Hematopoietic multipotent progenitor cell treated with erythropoietin and hydrocortisone succinate and interleukin-3 and kit ligand, for 4 days (in vitro differentiated cells): ENCODE measurements around the gene FHL1.
A peak's percentile ranks its signal among the peaks of the same experiment; 100 is the strongest.
"Not testable (repeated sequence)": the region's sequence is repeated elsewhere in the genome, so short reads cannot be mapped to it uniquely, and the experiment has no call there.

ENCODE experiments used
- DNase-seq: peaks from one replicate; pipeline ENCODE4 v3.0.0-alpha.2; 2015

Gene FHL1

GRCh38 chrX:136147976-136148375 lies 643 bp downstream of the FHL1 start:
- no peak for DNase-seq

GRCh38 chrX:136148391-136148790 lies 1.1 kb downstream of the FHL1 start:
- DNase-seq: no peak

- DNase-seq: no peak
These were observed 7.7 kb downstream of the FHL1 start for GRCh38 chrX:136154998-136155397.

GRCh38 chrX:136156560-136157117 lies 9.3 kb downstream of the FHL1 start:
- DNase-seq: no peak

- DNase-seq: no peak
These were observed 9.9 kb downstream of the FHL1 start for GRCh38 chrX:136157187-136157586.

GRCh38 chrX:136158685-136159084 lies 11.4 kb downstream of the FHL1 start:
- no peak for DNase-seq

- peak; percentile 74 for DNase-seq
These were observed 12.3 kb downstream of the FHL1 start for GRCh38 chrX:136159611-136160025.

- peak; percentile 74 for DNase-seq
These were observed 15.7 kb downstream of the FHL1 start for GRCh38 chrX:136162827-136163570.

- no peak for DNase-seq
These were observed 16.4 kb downstream of the FHL1 start for GRCh38 chrX:136163689-136164088.

- DNase-seq: no peak
These were observed 18.1 kb downstream of the FHL1 start for GRCh38 chrX:136165406-136165805.

GRCh38 chrX:136166221-136166855 lies 19.0 kb downstream of the FHL1 start:
- peak; percentile 65 for DNase-seq

- not testable (repeated sequence) for DNase-seq
These were observed 20.7 kb downstream of the FHL1 start for GRCh38 chrX:136167989-136168388.

- DNase-seq: peak; percentile 65
These were observed 21.8 kb downstream of the FHL1 start for GRCh38 chrX:136168929-136169735.

- no peak for DNase-seq
These were observed 22.9 kb downstream of the FHL1 start for GRCh38 chrX:136170139-136170800.

- DNase-seq: no peak
These were observed 24.1 kb downstream of the FHL1 start for GRCh38 chrX:136171420-136171819.

- no peak for DNase-seq
These were observed 29.1 kb downstream of the FHL1 start for GRCh38 chrX:136176399-136176825.

GRCh38 chrX:136179133-136179532 lies 31.8 kb downstream of the FHL1 start:
- no peak for DNase-seq

- DNase-seq: no peak
These were observed 35.1 kb downstream of the FHL1 start for GRCh38 chrX:136182414-136182813.

- no peak for DNase-seq
These were observed 35.8 kb downstream of the FHL1 start for GRCh38 chrX:136183172-136183571.

- no peak for DNase-seq
These were observed 36.6 kb downstream of the FHL1 start for GRCh38 chrX:136183917-136184316.

GRCh38 chrX:136185401-136186022 lies 38.2 kb downstream of the FHL1 start:
- no peak for DNase-seq

- no peak for DNase-seq
These were observed 38.7 kb downstream of the FHL1 start for GRCh38 chrX:136186023-136186413.
